Peyer's patch (tissue), 4 donors: ENCODE measurements around the gene GAK.

ENCODE experiments used
- CTCF ChIP-seq, 6 experiments: fragments of 450-650 bp in 4 of 6; fragments of 200-600 bp in 2 of 6; sonication (generic) in 1 of 6; IDR thresholded peaks; one replicate each; pipeline ENCODE4 v1.5.1; 2017 to 2019; ENCODE audit warnings: antibody characterized with exemption in 6 of 6, mild to moderate bottlenecking in 3 of 6, moderate library complexity in 1 of 6
- POLR2A ChIP-seq, 2 donors: fragments of 450-650 bp; IDR thresholded peaks; one replicate each; pipeline ENCODE4 v1.5.1; 2017; ENCODE audit warnings: antibody characterized with exemption in 2 of 2, mild to moderate bottlenecking in 2 of 2, moderate library complexity in 2 of 2

DNA sequence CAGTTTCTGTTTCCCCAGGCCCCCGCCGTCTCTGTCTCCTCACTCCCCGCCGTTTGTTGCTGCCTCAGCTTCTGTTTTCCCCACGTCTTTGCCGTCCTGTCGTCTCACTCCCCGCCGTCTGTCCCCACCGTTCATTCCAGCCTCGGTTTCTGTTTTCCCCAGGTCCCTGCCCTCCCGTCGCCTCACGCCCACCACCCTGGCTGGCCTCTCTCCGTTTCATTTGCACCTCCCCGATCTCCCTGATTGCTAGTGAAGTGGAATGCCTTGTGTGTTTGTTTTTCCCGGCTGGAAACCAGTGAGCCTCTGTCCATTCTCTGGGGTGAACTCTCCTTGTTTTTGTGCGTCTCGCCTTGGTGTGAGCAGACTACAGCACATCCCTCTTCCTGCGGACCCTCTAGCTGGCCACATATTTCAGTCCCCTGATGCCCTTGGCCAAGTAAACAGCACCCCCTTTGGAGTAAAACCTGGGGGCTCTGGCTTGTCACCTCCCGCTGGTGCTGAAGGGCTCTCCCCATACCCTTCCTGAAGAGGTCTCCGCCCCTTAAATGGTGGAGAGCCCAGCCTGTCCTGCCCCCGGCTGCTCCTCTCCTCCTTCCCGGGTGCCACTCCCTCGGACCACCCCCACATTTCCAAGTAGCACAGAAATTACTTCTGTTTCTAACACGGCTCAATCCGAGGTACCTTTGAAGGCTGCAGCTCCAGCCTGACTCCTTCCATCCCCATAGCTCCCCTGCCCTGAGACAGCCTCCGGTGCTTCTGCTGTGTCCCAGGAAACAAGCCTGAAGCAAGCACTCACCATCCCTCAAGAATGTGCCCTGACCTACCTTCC lies 13.4 kb upstream of the GAK start:
- TF ChIP-seq CTCF (IDR thresholded peaks at IDR 0.05) = no peak
- TF ChIP-seq POLR2A (IDR thresholded peaks at IDR 0.05) = no peak
